ENCODE data around the gene ARRB2. TPM values are rescaled to one million over a fixed set of nuclear protein-coding genes. Genes with fewer than 3 reads are reported as not detected.

ARRB2 gene
- polyA plus RNA-seq, 1 of the 3 experiments (the other 2 are of a cell fraction) = 24.6 TPM

- no peak for TF ChIP-seq JUND (IDR thresholded peaks at IDR 0.05)
- TF ChIP-seq SMC3 (IDR thresholded peaks at IDR 0.05; ENCODE audit: low read depth, low read length) = no peak
- TF ChIP-seq GABPA (IDR thresholded peaks at IDR 0.05; ENCODE audit: low read depth) = no peak
- TF ChIP-seq POLR2AphosphoS5 (IDR thresholded peaks at IDR 0.05; ENCODE audit: low read depth, low read length) = no peak
- no peak for TF ChIP-seq FOXM1 (IDR thresholded peaks at IDR 0.05; ENCODE audit: low read depth)
- TF ChIP-seq TCF12 (IDR thresholded peaks at IDR 0.05) = no peak
These were observed 38.3 kb upstream of the ARRB2 start (continued) for GRCh38 chr17:4672055-4672630.

GRCh38 chr17:4672751-4673150, 37.7 kb upstream of the ARRB2 start:
- no peak overlapping the region for H3K27ac ChIP-seq (ENCODE audit: low read depth in 2 of 2, low read length in 1 of 2)
- no peaks in the 10 kb centered on the region for H3K27me3 ChIP-seq (ENCODE audit: insufficient read depth)
- H3K9me2 ChIP-seq = no peaks in the 10 kb centered on the region
- no peaks in the 10 kb centered on the region for H4K20me1 ChIP-seq (ENCODE audit: insufficient read depth)
- no peaks in the 10 kb centered on the region for H3K9me3 ChIP-seq
- ChIA-PET POLR2A (no interaction called here), CTCF (no interaction called here)
- H3K4me2 ChIP-seq = no peak overlapping the region
- no peak overlapping the region for H2AFZ ChIP-seq (ENCODE audit: low read depth)
- no peaks in the 10 kb centered on the region for H3K4me1 ChIP-seq (ENCODE audit: control insufficient read depth in 1 of 2, insufficient read depth in 2 of 2, low read depth in 1 of 2, low read length in 1 of 2)
- H3K4me3 ChIP-seq (ENCODE audit: low read depth in 2 of 2, low read length in 1 of 2) = no peak overlapping the region
- H3K9ac ChIP-seq = no peak overlapping the region
- H3F3A ChIP-seq (replicated peaks; ENCODE audit: insufficient read depth) = peaks cover 4% of the 10 kb centered on the region
- no peak for TF ChIP-seq MXI1 (IDR thresholded peaks at IDR 0.05; ENCODE audit: low read depth, low read length)
- TF ChIP-seq, protein P1, sequence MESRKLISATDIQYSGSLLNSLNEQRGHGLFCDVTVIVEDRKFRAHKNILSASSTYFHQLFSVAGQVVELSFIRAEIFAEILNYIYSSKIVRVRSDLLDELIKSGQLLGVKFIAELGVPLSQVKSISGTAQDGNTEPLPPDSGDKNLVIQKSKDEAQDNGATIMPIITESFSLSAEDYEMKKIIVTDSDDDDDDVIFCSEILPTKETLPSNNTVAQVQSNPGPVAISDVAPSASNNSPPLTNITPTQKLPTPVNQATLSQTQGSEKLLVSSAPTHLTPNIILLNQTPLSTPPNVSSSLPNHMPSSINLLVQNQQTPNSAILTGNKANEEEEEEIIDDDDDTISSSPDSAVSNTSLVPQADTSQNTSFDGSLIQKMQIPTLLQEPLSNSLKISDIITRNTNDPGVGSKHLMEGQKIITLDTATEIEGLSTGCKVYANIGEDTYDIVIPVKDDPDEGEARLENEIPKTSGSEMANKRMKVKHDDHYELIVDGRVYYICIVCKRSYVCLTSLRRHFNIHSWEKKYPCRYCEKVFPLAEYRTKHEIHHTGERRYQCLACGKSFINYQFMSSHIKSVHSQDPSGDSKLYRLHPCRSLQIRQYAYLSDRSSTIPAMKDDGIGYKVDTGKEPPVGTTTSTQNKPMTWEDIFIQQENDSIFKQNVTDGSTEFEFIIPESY (IDR thresholded peaks at IDR 0.05; ENCODE audit: borderline replicate concordance, low read depth) = no peak
- no peak for TF ChIP-seq USF2 (IDR thresholded peaks at IDR 0.05; ENCODE audit: borderline replicate concordance, low read depth, low read length)
- TF ChIP-seq, protein P2, sequence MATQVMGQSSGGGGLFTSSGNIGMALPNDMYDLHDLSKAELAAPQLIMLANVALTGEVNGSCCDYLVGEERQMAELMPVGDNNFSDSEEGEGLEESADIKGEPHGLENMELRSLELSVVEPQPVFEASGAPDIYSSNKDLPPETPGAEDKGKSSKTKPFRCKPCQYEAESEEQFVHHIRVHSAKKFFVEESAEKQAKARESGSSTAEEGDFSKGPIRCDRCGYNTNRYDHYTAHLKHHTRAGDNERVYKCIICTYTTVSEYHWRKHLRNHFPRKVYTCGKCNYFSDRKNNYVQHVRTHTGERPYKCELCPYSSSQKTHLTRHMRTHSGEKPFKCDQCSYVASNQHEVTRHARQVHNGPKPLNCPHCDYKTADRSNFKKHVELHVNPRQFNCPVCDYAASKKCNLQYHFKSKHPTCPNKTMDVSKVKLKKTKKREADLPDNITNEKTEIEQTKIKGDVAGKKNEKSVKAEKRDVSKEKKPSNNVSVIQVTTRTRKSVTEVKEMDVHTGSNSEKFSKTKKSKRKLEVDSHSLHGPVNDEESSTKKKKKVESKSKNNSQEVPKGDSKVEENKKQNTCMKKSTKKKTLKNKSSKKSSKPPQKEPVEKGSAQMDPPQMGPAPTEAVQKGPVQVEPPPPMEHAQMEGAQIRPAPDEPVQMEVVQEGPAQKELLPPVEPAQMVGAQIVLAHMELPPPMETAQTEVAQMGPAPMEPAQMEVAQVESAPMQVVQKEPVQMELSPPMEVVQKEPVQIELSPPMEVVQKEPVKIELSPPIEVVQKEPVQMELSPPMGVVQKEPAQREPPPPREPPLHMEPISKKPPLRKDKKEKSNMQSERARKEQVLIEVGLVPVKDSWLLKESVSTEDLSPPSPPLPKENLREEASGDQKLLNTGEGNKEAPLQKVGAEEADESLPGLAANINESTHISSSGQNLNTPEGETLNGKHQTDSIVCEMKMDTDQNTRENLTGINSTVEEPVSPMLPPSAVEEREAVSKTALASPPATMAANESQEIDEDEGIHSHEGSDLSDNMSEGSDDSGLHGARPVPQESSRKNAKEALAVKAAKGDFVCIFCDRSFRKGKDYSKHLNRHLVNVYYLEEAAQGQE (IDR thresholded peaks at IDR 0.05; ENCODE audit: low read depth, low read length) = no peak
- TF ChIP-seq TCF12 (IDR thresholded peaks at IDR 0.05) = no peak
- TF ChIP-seq, protein P3, sequence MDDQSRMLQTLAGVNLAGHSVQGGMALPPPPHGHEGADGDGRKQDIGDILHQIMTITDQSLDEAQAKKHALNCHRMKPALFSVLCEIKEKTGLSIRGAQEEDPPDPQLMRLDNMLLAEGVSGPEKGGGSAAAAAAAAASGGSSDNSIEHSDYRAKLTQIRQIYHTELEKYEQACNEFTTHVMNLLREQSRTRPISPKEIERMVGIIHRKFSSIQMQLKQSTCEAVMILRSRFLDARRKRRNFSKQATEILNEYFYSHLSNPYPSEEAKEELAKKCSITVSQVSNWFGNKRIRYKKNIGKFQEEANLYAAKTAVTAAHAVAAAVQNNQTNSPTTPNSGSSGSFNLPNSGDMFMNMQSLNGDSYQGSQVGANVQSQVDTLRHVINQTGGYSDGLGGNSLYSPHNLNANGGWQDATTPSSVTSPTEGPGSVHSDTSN (IDR thresholded peaks at IDR 0.05) = no peak
- TF ChIP-seq NFIC (IDR thresholded peaks at IDR 0.05; ENCODE audit: borderline replicate concordance) = no peak
- TF ChIP-seq, protein P4, sequence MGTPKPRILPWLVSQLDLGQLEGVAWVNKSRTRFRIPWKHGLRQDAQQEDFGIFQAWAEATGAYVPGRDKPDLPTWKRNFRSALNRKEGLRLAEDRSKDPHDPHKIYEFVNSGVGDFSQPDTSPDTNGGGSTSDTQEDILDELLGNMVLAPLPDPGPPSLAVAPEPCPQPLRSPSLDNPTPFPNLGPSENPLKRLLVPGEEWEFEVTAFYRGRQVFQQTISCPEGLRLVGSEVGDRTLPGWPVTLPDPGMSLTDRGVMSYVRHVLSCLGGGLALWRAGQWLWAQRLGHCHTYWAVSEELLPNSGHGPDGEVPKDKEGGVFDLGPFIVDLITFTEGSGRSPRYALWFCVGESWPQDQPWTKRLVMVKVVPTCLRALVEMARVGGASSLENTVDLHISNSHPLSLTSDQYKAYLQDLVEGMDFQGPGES (IDR thresholded peaks at IDR 0.05; ENCODE audit: low read depth, low read length) = no peak
- TF ChIP-seq FOXM1 (IDR thresholded peaks at IDR 0.05; ENCODE audit: low read depth) = no peak
- TF ChIP-seq TEAD4 (IDR thresholded peaks at IDR 0.05; ENCODE audit: borderline replicate concordance, insufficient read depth) = no peak
- no peak for TF ChIP-seq ELF1 (IDR thresholded peaks at IDR 0.05)
- no peak for DNase-seq
- H3K36me3 ChIP-seq (replicated peaks in 1 of 2; ENCODE audit: control insufficient read depth in 1 of 2, insufficient read depth in 2 of 2, low read length in 1 of 2) = peaks cover 34 to 64% of the 10 kb centered on the region in 2 experiments
- no peaks in the 10 kb centered on the region for H3K79me2 ChIP-seq (ENCODE audit: insufficient read depth)
- WGBS (ENCODE audit: low lambda C conversion rate) = 95% methylated on average over 8 of the region's 8 CpGs

Data from SK-N-SH (cell line).